PC-9 (cell line): ENCODE data around the gene CIAO3.
"Not testable (repeated sequence)": the region's sequence is repeated elsewhere in the genome, so short reads cannot be mapped to it uniquely, and the experiment has no call there.

Source experiments
- CTCF ChIP-seq: fragments of 200-600 bp; sonication (generic); conservative IDR thresholded peaks from 2 replicates; pipeline ENCODE4 v1.6.1; 2017; ENCODE audit warnings: mixed run types, antibody characterized with exemption, mild to moderate bottlenecking, moderate library complexity
- EZH2 ChIP-seq: fragments of 200-600 bp; sonication (generic); IDR thresholded peaks from 2 replicates; pipeline ENCODE4 v1.8.0; 2017; ENCODE audit warnings: antibody characterized with exemption, low read depth

GRCh38 chr16:754121-754607, 13.4 kb upstream of the CIAO3 start:
- TF ChIP-seq CTCF, EZH2: not testable (repeated sequence)
